ENCODE data around the gene TBCEL.
"Not testable (repeated sequence)": the region's sequence is repeated elsewhere in the genome, so short reads cannot be mapped to it uniquely, and the experiment has no call there.

TBCEL gene

DNA sequence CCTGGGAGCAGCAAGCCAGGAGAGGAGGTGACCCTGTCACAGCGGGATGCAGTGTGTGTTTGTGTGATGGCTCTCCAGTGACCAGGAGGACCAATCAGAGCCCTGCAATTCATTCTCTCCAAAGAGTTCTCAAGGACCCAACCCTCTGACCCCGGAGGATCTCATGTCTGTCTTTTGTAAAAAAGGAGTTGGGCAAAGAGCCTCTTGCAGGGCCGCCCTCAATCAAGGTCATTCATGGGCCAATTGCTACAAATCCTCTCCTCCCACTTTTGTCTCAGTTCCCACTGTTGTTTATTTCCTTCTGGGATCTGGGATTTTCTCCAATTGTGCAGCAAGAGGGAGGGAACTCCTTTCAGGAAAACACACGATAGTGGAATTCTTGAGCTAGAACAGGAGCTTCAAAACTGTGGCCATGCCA, 81.2 kb downstream of the TBCEL start:
- Histone ChIP-seq H3K27me3 (ENCODE audit: insufficient read depth, low read length) (peaks cover 56% of the 10 kb centered on the region), H3K4me1 (ENCODE audit: control insufficient read depth, insufficient read depth, low read length, unreplicated experiment) (no peaks in the 10 kb centered on the region)

GRCh38 chr11:121105481-121106195, 81.7 kb downstream of the TBCEL start:
- H3K4me1 ChIP-seq (ENCODE audit: control insufficient read depth, insufficient read depth, low read length, unreplicated experiment) = no peaks in the 10 kb centered on the region
- no peaks in the 10 kb centered on the region for H3K36me3 ChIP-seq (ENCODE audit: insufficient read depth, low read length)
- no peak overlapping the region for H2AFZ ChIP-seq (ENCODE audit: low read length, unreplicated experiment)
- peaks cover 62% of the 10 kb centered on the region for H3K27me3 ChIP-seq (ENCODE audit: insufficient read depth, low read length)
- H3K79me2 ChIP-seq (ENCODE audit: control insufficient read depth, insufficient read depth, low read length, unreplicated experiment) = no peaks in the 10 kb centered on the region
- no peak overlapping the region for H3K4me3 ChIP-seq (ENCODE audit: low read depth, low read length)
- H3K27ac ChIP-seq (ENCODE audit: low read depth, low read length) = no peak overlapping the region

More for the DNA sequence above, 81.2 kb downstream of the TBCEL start:
- Histone ChIP-seq H2AFZ (ENCODE audit: low read length, unreplicated experiment) (no peak overlapping the region), H3K4me3 (ENCODE audit: low read depth, low read length) (no peak overlapping the region), H3K27ac (ENCODE audit: low read depth, low read length) (no peak overlapping the region), H3K79me2 (ENCODE audit: control insufficient read depth, insufficient read depth, low read length, unreplicated experiment) (no peaks in the 10 kb centered on the region), H3K36me3 (ENCODE audit: insufficient read depth, low read length) (no peaks in the 10 kb centered on the region)

DNA sequence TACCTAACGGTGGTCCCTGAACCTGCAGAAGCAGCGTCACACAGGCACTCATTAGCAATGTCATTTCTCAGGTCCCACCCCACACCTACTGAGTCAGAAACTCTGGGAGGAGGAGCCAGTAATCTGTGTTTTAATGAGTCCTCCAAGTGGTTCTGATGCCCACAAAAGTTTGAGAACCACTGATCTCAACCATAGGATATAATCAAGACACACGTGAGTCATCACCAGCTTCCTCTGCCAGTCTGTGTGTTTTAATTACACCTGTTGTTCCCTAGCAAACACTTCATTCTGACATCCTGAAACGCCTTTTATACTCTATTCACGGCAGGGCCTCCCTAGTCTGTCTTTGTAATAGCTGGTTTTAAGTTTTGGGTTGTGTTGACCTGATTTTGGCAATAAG, 82.9 kb downstream of the TBCEL start:
- Histone ChIP-seq H3K79me2 (ENCODE audit: control insufficient read depth, insufficient read depth, low read length, unreplicated experiment) (no peaks in the 10 kb centered on the region), H3K27me3 (ENCODE audit: insufficient read depth, low read length) (peaks cover 68% of the 10 kb centered on the region), H3K27ac (ENCODE audit: low read depth, low read length) (no peak overlapping the region), H3K4me1 (ENCODE audit: control insufficient read depth, insufficient read depth, low read length, unreplicated experiment) (no peaks in the 10 kb centered on the region), H3K4me3 (ENCODE audit: low read depth, low read length) (no peak overlapping the region), H3K36me3 (ENCODE audit: insufficient read depth, low read length) (no peaks in the 10 kb centered on the region), H2AFZ (ENCODE audit: low read length, unreplicated experiment) (no peak overlapping the region)

GRCh38 chr11:121108413-121108812, 84.5 kb downstream of the TBCEL start:
- Histone ChIP-seq H3K36me3 (ENCODE audit: insufficient read depth, low read length) (no peaks in the 10 kb centered on the region), H3K27me3 (ENCODE audit: insufficient read depth, low read length) (peaks cover 74% of the 10 kb centered on the region), H3K27ac (ENCODE audit: low read depth, low read length) (no peak overlapping the region), H3K79me2 (ENCODE audit: control insufficient read depth, insufficient read depth, low read length, unreplicated experiment) (no peaks in the 10 kb centered on the region), H3K4me3 (ENCODE audit: low read depth, low read length) (no peak overlapping the region), H2AFZ (ENCODE audit: low read length, unreplicated experiment) (no peak overlapping the region), H3K4me1 (ENCODE audit: control insufficient read depth, insufficient read depth, low read length, unreplicated experiment) (no peaks in the 10 kb centered on the region)

- Histone ChIP-seq H3K79me2 (ENCODE audit: control insufficient read depth, insufficient read depth, low read length, unreplicated experiment) (no peaks in the 10 kb centered on the region), H3K4me3 (ENCODE audit: low read depth, low read length) (no peak overlapping the region), H3K27ac (ENCODE audit: low read depth, low read length) (no peak overlapping the region), H3K36me3 (ENCODE audit: insufficient read depth, low read length) (no peaks in the 10 kb centered on the region), H3K4me1 (ENCODE audit: control insufficient read depth, insufficient read depth, low read length, unreplicated experiment) (no peaks in the 10 kb centered on the region), H2AFZ (ENCODE audit: low read length, unreplicated experiment) (no peak overlapping the region), H3K27me3 (ENCODE audit: insufficient read depth, low read length) (peaks cover 67% of the 10 kb centered on the region)
Observed at GRCh38 chr11:121109471-121109870, 85.6 kb downstream of the TBCEL start.

DNA sequence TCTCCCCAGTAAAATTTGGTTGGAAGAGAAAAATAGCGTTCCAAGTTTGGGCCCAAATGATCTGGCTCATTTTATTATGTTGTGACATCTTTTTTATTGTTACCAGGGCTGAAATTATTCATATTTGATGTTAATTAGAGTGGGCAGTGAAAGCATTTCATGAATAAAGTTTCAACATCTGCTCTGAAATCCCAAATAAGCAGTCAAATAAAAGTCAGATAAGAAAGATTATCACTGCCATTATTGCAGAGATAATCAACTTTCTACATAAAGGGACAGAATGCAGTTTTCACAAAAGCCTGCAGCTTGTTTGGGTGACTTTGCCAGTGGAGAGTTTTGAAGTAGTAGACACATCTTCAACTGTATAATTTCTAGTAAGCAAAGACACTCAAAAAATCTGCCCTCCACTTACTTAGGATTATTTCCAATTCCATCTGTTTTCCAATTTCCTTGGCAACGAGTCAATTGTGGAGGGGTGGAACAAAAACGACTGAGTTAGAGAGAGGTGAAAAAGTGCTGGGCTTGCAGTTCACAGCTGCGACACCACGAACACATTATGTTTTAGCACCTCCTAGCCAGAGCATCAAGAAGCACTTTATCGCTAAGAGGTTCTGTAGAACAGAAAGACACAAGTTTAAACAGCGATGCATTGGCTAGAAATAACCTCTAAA, 86.1 kb downstream of the TBCEL start:
- Histone ChIP-seq H3K36me3 (ENCODE audit: insufficient read depth, low read length) (no peaks in the 10 kb centered on the region), H3K27ac (ENCODE audit: low read depth, low read length) (no peak overlapping the region)

GRCh38 chr11:121110871-121111724, 87.2 kb downstream of the TBCEL start:
- Histone ChIP-seq H3K27ac (ENCODE audit: low read depth, low read length) (no peak overlapping the region), H3K79me2 (ENCODE audit: control insufficient read depth, insufficient read depth, low read length, unreplicated experiment) (no peaks in the 10 kb centered on the region), H3K36me3 (ENCODE audit: insufficient read depth, low read length) (no peaks in the 10 kb centered on the region), H3K4me3 (ENCODE audit: low read depth, low read length) (no peak overlapping the region), H2AFZ (ENCODE audit: low read length, unreplicated experiment) (no peak overlapping the region), H3K27me3 (ENCODE audit: insufficient read depth, low read length) (peaks cover 53% of the 10 kb centered on the region), H3K4me1 (ENCODE audit: control insufficient read depth, insufficient read depth, low read length, unreplicated experiment) (no peaks in the 10 kb centered on the region)

More for the DNA sequence above, 86.1 kb downstream of the TBCEL start:
- Histone ChIP-seq H3K27me3 (ENCODE audit: insufficient read depth, low read length) (peaks cover 61% of the 10 kb centered on the region), H2AFZ (ENCODE audit: low read length, unreplicated experiment) (no peak overlapping the region), H3K4me1 (ENCODE audit: control insufficient read depth, insufficient read depth, low read length, unreplicated experiment) (no peaks in the 10 kb centered on the region), H3K79me2 (ENCODE audit: control insufficient read depth, insufficient read depth, low read length, unreplicated experiment) (no peaks in the 10 kb centered on the region), H3K4me3 (ENCODE audit: low read depth, low read length) (no peak overlapping the region)

- Histone ChIP-seq H2AFZ (ENCODE audit: low read length, unreplicated experiment) (no peak overlapping the region), H3K4me1 (ENCODE audit: control insufficient read depth, insufficient read depth, low read length, unreplicated experiment) (no peaks in the 10 kb centered on the region), H3K27ac (ENCODE audit: low read depth, low read length) (no peak overlapping the region), H3K36me3 (ENCODE audit: insufficient read depth, low read length) (no peaks in the 10 kb centered on the region), H3K4me3 (ENCODE audit: low read depth, low read length) (no peak overlapping the region), H3K79me2 (ENCODE audit: control insufficient read depth, insufficient read depth, low read length, unreplicated experiment) (no peaks in the 10 kb centered on the region), H3K27me3 (ENCODE audit: insufficient read depth, low read length) (peaks cover 52% of the 10 kb centered on the region)
Observed at GRCh38 chr11:121112498-121113455, 88.9 kb downstream of the TBCEL start.

DNA sequence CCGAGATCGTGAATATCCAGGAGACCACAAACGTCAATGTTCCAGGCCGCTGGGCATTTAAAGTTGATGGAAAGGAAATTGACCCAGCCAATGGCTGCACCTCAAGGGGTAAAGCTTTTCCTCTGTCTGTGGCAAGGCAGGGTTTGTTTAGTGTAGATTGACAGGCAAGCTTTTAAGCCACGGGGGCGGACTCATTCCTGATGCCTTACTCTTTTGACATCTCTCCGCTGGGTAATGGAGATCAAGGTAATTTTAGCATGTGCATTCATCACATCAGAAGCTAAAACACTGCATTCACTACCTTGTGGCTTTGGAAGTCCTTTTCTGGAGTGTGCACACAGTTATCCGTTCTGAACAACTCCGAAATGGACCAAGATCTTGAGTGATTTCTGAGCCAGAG, 89.7 kb downstream of the TBCEL start:
- Histone ChIP-seq H3K79me2 (ENCODE audit: control insufficient read depth, insufficient read depth, low read length, unreplicated experiment) (no peaks in the 10 kb centered on the region), H2AFZ (ENCODE audit: low read length, unreplicated experiment) (no peak overlapping the region), H3K27me3 (ENCODE audit: insufficient read depth, low read length) (peaks cover 59% of the 10 kb centered on the region), H3K36me3 (ENCODE audit: insufficient read depth, low read length) (no peaks in the 10 kb centered on the region), H3K27ac (ENCODE audit: low read depth, low read length) (no peak overlapping the region), H3K4me3 (ENCODE audit: low read depth, low read length) (no peak overlapping the region), H3K4me1 (ENCODE audit: control insufficient read depth, insufficient read depth, low read length, unreplicated experiment) (no peaks in the 10 kb centered on the region)

GRCh38 chr11:121115024-121115423, 91.1 kb downstream of the TBCEL start:
- not testable (repeated sequence) for H3K36me3 ChIP-seq (ENCODE audit: insufficient read depth, low read length); H3K79me2 ChIP-seq (ENCODE audit: control insufficient read depth, insufficient read depth, low read length, unreplicated experiment); H2AFZ ChIP-seq (ENCODE audit: low read length, unreplicated experiment); H3K4me3 ChIP-seq (ENCODE audit: low read depth, low read length); H3K4me1 ChIP-seq (ENCODE audit: control insufficient read depth, insufficient read depth, low read length, unreplicated experiment); H3K27ac ChIP-seq (ENCODE audit: low read depth, low read length)
- H3K27me3 ChIP-seq (ENCODE audit: insufficient read depth, low read length) = peaks cover 54% of the 10 kb centered on the region
